Stimulated activated CD4-positive, alpha-beta T cell treated with anti-CD3 and anti-CD28 coated beads, Interleukin-15, amount 100 ng/mL, for 24 hours (primary cell): ENCODE results near the gene PSME1.
A peak's percentile ranks its signal among the peaks of the same experiment; 100 is the strongest.
"Not testable (repeated sequence)": the region's sequence is repeated elsewhere in the genome, so short reads cannot be mapped to it uniquely, and the experiment has no call there.

Experiments
- DNase-seq: peaks from one replicate; pipeline ENCODE4 v3.0.0-alpha.2; 2020

Gene PSME1

DNA sequence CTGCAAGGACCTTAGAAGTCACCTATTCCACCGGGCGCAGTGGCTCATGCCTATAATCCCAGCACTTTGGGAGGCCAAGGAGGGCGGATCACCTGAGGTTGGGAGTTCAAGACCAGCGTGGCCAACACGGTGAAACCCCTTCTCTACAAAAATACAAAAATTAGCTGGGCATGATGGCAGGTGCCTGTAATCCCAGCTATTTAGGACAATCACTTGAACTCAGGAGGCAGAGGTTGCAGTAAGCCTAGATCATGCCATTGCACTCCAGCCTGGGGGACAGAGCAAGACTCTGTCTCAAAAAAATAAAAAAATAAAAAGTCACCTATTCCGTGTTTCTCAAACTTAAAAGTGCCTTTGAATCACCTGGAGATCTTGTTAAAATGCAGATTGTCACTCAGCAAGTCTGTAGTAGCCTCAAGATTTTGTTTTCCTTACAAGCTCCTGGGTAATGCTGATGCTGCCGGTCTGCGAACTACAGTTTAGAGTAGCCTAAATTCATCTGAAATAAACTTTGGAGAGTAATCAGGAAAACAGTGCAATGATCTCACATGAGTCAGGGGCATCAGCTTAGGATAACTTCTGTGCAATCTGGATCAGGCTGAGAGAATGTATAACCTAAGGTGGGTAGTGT lies 30.3 kb upstream of the PSME1 start:
- DNase-seq, result not testable (repeated sequence)

DNA sequence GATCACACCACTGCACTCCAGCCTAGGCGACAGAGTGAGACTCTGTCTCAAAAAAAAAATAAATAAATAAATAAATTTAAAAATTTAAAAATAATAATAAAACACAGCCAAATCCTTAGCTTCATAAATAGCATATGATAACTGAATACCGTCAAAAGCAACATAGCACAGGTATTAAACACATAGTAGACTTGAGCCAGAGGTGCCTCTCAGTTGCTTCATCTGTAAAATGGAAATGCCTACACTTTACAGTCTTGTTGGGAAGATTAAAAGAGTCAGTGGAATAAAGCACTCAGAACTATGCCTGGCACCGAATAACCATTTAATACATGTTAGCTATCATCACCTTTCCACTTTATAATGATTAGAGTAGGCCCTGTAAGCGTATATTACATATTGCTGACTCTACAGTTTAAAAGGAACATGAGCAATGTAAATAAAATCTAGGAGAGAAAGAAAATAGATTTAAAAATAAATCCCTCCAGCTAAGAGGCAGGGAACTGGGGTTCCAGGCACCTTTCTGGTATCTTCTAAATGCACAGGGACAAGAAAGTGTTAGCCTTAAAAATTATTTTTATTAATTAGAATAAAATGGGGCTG lies 29.2 kb upstream of the PSME1 start:
- DNase-seq, result no peak

DNA sequence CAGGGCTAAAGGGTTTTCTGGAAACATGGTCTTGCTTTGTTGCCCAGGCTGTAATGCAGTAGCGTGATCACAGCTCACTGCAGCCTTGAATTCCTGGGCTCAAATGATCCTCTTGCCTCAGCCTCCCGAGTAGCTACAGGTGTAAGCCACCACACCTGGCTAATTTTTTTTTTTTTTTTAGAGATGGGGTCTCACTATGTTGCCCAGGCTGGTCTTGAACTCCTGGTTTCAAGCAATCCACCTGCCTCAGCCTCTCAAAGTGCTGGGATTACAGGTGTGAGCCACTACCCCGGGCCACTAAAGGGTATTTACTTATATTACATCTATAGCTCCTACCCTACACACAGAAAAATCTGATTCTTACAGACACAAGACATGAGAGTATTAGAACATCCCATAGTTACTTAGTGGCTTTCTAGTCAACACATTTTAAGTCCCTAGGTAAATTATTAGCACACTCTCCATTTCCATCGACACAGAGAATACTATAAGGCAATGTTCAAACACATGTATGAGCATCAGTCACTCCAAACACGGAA lies 27.6 kb upstream of the PSME1 start:
- no peak for DNase-seq

DNA sequence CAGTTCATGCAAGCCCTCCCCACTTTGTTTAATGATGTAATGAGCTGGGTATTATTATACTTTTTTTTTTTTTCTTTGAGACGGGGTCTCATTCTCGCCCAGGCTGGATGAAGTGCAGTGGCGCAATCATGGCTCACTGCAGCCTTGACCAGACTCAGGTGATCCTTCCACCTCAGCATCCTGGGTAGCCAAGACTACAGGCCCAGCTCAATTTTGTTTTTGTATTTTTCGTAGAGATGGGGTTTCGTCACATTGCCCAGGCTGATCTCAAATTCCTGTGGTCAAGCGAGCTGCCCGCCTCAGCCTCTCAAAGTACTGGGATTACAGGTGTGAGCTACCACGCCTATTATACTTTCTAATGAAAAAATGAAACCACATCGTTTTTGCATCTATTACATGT lies 25.9 kb upstream of the PSME1 start:
- DNase-seq, result no peak

DNA sequence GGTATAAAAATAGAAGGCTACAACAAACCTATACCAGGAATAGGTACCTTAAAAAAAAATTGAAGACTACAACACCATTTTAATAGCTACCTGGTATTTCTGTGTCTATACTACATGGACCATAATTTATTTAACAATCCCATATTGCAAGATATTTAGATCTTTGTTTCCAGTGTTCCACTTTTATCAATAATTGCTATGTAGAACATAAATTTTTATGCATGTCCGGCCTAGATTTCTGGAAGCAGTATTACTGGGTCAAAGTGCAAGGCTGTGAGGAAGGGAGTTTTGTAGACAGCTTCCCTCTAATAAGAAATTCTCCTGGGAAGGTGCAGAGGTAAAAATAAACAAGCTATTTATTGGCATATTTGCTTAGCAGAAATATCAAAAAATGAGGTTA lies 25.5 kb upstream of the PSME1 start:
- DNase-seq, result no peak

DNA sequence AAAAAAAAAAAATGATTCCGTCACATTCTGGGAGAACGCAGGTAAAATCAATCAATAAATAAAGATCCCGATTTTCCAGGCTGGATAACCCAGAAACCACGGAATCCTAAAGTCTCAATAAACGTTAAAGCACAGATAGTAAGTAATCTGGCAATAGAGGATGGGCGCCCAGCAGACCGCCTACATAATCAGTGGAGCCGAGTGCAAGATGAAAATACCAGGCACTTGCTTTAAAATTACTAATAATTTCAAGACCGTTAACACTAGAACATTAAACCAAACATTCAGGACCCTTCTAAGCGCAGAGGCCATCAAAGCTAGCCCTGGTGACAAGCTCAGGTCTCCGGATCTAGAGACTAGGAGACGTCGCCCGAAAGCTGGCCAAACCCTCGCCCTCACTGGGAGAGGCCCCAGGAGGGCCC lies 22.6 kb upstream of the PSME1 start:
- DNase-seq, result no peak

DNA sequence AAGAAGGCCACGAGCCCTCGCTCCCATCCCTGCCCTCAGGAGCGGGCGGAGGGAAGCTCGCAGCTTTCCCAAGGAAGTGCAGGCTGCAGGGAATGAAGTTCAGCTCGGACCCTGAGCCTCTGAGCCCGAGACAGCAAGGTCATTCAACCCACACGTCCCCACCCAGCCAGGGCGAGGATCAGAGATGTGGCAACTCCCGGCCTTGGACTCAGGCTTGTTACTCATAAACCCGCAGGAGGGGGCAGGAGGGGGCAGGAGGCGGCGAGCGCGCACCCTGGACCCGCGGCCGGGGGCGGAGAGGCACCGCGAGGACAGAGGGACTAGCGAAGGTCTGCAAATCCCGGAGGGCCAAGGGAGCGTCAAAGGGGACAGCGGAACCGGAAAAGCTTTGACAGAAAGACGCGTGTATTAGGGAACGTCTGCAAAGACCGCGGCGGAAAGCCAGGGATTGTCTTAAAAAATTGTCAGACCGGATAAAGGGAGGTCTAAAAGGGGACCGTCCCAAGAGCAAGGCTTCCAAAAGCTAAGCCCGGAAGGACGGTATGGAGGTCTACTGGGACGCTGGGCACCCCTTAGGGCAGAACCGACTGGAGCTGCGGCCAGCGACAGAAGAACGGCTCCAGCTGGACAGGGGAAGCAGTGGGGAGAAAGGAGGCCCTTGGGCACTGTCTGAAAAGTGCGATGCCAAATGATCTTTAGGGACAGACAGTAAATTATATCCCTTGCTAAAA lies 22.0 kb upstream of the PSME1 start:
- DNase-seq, result peak; percentile 86

DNA sequence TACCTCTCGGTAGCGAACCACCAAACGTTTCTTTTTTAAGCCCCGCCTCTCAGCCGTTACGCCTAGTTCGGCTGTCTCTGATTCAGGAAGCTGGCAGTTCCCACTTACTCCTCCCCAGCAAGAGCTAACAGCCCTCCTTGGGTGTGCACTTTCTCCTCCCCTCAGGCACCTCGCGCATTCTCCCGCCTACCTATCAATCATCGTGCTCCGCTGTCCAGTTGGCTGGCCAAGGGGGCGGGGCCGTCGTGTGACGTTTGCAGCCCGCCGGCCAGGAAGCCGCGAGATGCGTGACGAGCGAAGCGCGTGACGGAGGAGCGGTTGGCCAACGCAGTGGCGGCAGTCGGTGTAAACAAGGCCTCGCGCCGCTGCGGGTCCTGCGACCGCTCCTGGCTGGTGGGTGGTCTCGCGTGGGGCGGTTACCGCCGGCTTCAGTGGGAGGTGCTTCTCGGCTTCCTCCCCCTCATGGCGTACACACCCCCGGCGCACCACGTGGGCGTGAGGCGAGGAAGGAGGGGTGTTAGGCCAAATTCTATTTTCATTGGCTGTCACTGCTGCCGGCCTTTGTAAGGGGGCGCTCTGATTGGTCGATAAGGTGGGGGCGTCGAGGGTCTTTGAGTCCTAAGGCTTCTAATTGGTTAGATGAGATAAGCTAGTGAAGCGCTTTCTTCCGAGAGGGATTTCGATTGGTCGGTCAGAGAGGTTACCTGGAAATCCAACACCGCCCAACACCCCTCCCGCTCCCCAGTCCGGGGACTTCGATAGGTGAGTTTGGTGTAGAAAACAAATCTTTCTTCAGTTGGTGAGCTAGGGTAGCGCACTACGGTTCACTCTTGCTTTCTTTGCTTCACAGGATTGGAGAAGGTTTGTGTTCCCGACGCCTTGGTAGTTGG lies 21.2 kb upstream of the PSME1 start, which contains the start of the genes DCAF11 and NRL:
TSS of gene DCAF11 (plus strand) at position 246 of the 890 bp plus-strand sequence. CDS start 818 bp downstream, outside the sequence.
TSS of gene NRL (minus strand) at position 418 of the 890 bp plus-strand sequence. CDS start 32,101 bp downstream, outside the sequence.
- DNase-seq, result peak; percentile 99

DNA sequence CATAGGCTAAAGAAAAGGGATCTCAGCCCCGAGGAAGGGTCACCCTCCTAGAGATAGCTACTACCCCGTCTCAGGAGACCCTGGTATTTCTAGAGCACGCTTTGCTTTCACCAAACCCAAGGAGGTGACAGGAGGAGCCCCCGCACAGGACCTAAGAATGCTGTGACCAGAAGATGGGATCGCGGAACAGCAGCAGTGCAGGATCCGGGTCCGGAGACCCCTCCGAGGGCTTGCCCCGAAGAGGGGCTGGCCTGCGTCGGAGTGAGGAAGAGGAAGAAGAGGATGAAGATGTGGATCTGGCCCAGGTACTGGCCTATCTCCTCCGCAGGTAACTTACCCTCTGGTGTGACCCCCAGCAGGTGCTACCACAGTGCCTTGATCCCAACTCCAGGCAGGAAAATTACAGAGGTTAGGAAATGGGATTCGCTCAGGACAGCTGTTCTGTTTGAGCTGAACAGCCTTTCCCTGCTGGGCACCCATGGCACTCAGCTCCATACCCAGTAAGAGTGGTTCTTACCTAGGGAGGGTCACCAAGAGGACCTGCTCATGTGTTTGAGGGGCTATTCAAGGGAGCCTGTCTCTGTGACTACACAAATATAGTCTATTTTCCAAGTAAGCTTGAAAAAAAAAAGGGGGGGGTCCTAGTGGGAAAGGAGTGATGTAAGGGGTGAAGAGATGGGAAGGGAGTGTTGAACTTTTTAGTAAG lies 20.4 kb upstream of the PSME1 start:
- DNase-seq, result no peak

DNA sequence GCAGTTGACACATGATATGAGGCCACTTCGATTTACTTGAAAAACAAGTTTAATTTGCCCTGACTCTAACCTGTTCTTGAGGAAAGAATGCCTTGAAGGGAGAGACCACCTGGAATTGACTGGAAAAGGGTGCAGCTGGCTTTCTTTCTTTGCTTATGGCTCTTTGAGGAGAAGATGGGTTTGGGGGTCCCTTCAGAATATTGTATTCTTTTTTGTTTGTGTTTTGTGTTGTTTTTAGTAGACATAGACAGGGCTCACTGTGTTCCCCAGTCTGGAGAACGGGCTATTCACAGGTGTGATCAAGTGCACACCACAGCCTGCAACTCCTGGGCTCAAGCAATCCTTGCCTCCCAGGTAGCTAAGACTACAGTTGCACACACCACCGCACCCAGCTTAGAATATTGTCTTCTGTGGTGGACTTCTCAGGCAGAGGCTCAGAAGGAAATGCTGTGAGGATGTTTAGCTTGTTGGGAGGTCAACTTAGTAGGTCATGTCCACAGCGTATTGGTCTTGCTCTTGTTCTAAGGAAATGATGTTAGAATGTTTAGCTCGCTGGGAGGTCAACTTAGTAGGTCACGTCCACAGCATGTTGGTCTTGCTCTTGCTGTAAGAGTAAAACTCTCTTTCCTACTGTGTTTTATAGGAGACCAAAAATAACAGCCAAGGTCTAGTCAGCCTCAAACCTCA lies 19.7 kb upstream of the PSME1 start:
- no peak for DNase-seq

DNA sequence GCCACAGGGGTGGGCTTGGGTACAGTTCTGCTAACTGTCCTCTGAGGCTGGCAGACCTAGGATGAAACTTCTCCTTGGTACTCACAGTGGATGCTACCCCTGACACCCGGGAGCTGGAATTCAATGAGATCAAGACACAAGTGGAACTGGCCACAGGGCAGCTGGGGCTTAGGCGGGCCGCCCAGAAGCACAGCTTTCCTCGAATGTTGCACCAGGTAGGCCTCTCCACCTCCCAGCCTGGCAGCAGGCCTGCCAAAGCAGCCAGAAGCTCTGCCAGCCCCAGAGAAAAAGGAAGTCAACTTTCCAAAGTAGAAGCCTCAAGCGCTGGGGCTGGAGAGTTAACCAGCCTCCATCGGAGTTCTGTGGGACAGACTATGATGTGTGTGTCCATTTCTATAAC lies 18.8 kb upstream of the PSME1 start:
- DNase-seq, result no peak

DNA sequence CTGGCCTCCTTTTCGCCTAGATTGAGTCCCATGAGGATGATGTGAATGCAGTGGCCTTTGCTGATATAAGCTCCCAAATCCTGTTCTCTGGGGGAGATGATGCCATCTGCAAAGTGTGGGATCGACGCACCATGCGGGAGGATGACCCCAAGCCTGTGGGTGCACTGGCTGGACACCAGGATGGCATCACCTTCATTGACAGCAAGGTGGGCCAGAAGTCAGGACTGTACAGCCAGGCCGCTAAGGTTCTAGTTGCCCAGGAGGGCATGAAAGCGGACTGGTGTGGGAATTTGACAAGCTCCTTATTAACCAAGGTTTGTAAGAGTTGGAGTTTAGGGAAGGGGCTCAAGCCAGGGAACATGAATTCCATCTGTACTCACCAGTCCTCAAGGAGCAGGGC lies 16.3 kb upstream of the PSME1 start:
- no peak for DNase-seq

DNA sequence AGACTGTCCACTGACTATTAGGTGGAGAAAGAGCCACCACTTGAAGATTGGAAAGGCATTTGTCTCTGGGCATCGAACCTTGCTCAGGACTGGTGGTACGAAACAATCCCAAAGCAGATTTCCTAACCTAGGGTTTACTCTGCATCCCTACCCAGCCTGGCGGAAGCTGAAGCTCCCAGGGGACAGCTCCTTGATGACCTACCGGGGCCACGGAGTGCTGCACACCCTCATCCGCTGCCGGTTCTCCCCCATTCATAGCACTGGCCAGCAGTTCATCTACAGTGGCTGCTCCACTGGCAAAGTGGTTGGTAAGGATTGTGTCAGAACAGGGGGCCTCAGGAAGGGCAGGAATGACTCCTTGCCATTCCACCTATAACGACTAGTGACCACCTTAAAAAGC lies 14.8 kb upstream of the PSME1 start:
- DNase-seq, result no peak

DNA sequence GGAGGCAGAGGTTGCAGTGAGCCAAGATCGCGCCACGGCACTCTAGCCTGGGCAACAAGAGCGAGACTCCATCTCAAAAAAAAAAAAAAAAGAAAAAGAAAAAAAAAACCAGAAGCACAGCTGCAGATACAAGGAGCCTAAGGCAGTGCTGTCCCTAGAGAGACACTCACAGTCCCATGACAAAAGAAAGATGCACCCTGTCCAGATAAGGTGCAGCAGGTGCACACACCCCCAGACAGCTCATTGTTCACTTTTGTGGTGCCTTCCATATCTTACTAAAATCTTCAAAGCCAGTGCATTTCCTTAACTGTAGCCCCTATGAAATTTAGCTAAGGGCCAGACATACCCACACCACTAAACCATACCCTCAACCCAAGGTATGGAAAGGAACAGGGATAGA lies 13.6 kb upstream of the PSME1 start:
- DNase-seq, result no peak

DNA sequence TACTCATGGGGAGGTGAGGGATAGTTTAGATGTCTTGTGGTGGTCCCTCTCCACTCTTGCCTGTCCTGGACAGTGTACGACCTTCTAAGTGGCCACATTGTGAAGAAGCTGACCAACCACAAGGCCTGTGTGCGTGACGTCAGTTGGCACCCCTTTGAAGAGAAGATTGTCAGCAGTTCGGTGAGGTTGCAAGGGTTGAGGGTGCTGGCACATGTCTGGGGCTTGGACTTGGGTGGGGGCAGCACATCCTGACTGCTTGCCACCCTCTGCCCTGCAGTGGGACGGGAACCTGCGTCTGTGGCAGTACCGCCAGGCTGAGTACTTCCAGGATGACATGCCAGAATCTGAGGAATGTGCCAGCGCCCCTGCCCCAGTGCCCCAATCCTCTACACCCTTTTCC lies 13.1 kb upstream of the PSME1 start:
- no peak for DNase-seq

DNA sequence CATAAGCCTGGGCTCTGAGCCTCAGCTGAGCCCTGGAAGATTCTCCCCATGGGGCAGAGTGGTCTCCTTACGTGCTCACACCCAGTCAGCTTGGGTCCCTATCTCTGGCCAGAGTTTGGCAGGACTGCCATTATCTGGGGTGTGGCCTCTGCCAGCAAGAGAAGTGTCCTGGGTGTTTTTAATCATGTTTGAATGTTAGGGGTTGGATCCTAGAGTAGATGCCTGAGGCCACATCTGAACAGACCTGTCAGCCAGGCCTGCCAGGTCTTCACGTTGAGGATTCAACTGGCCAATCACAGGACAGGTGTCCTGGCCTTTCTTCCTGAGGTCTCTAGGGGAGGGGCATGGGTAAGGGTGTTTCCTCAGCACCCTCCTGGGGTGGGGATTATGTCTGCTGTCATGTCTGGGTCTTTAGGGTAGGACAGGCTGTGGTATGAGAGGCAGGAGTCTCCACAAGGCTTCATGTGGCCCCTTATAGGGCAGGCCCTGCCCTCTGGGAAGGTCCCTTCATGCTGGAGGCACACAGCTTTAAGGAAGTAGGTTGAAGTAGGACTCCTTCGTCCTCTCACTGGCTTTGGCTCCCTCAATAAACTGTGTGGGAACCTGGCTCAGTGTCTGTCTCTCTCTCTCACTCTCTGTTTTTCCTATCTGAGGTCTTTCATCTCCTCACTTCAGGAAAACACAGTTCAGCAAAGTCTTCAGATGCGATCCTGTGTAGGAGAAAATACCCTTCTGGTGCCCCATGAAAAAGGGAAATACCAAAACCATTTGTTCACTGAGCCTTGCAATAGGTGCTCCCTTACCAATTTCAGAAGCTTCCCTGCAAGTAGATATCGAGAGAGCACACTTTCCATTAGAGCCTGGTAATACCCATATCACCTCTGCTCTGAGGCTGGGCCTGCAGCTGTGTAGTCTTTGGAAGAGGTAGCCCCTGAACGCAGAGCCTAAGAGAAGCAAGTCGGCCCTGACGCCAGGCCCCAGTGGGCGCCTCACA lies 12.3 kb upstream of the PSME1 start:
- DNase-seq, result no peak

DNA sequence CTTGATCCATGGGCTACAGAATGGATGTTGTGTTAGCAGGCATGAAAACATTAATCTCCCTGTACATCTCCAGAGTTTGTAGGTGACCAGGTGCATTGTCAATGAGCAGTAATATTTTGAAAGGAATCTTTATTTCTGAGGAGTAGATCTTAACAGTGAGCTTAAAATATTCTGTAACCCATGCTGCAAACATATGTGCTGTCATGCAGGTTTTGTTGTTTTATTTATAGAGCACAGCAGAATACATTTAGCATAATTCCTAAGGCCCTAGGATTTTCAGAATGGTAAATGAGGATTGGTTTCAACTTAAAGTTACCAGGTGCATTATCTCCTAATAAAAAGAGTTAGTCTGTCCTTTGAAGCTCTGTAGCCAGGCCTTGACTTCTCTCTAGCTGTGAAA lies 9.1 kb upstream of the PSME1 start:
- no peak for DNase-seq

DNA sequence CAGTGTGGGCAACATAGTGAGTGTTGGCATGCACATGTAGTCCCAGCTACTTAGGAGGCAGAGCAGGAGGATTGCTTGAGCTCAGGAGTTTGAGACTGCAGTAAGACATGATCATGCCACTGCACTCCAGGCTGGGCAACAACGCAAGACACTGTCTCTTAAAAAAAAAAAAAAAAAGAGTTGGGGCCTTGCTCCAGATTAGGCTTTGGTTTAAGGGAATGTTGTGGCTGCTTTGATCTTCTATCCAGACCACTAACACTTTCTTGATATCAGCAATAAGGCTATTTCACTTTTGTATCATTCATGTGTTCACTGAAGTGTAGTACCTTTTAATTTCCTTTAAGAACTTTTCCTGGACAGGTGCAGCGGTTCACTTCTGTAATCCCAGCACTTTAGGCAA lies 8.3 kb upstream of the PSME1 start:
- no peak for DNase-seq

DNA sequence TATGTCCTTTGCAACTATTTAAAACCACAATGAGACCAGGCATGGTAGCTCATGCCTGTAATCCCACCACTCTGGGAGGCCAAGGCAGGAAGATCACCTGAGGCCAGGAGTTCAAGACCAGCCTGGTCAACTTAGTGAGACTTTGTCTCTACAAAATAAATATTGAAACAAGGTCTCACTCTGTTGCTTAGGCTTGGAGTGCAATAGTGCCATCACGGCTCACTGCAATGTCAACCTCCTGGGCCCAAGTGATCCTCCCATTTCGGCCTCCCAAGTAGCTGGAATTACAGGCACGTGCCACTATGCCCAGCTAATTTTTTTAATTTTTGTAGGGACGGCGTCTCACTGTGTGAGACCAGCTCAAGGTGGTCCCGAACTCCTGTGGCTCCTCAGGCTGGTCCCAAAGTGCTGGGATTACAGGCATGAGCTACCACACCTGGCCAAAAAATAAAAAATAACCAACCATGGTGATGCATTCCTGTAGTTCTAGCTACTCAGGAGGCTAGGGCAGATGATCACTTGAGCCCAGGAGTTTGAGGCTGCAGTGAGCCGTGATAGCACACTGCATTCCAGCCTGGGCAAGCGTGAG lies 6.5 kb upstream of the PSME1 start:
- DNase-seq, result no peak

DNA sequence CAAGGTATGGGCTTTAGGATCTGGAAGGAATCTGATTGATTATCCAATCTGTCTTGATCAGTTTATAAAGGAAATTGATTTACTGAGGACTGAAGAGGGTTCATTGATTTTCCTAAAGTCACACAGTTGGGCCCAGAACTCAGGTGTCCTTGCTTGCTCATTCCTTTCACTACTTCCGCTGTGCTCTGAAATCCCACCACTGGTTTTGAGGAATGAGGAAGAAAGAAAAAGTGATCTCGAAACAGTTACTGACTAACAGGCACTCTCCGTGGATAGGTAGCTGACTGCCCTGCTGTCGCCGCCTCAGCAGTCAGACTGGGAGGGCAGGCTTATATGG lies 5.6 kb upstream of the PSME1 start, which contains the start of gene FITM1:
TSS of gene FITM1 (plus strand) at position 280 of the 337 bp plus-strand sequence. CDS start 905 bp downstream, outside the sequence.
- DNase-seq, result no peak
